Suprapubic skin (tissue), 4 donors: ENCODE results near the gene VWF.

ENCODE experiments used
- POLR2A ChIP-seq, 2 donors: fragments of 450-650 bp; IDR thresholded peaks; one replicate each; pipeline ENCODE4 v1.6.1; 2017; ENCODE audit warnings: antibody characterized with exemption in 2 of 2, mild to moderate bottlenecking in 2 of 2, moderate library complexity in 2 of 2
- POLR2AphosphoS5 ChIP-seq, 3 donors: sonication (generic); formaldehyde crosslinking; IDR thresholded peaks; one replicate each; pipeline ENCODE4 v1.6.1; 2017; ENCODE audit warnings: antibody characterized with exemption in 3 of 3
- TF ChIP-seq, protein P1 (sequence below), 2 donors: fragments of 200-600 bp in 1 of 2; fragments of 450-650 bp in 1 of 2; sonication (generic) in 1 of 2; IDR thresholded peaks; one replicate each; pipeline ENCODE4 v1.5.1; 2016 to 2019; ENCODE audit warnings: antibody characterized with exemption in 2 of 2, mild to moderate bottlenecking in 1 of 2, moderate library complexity in 1 of 2

DNA sequence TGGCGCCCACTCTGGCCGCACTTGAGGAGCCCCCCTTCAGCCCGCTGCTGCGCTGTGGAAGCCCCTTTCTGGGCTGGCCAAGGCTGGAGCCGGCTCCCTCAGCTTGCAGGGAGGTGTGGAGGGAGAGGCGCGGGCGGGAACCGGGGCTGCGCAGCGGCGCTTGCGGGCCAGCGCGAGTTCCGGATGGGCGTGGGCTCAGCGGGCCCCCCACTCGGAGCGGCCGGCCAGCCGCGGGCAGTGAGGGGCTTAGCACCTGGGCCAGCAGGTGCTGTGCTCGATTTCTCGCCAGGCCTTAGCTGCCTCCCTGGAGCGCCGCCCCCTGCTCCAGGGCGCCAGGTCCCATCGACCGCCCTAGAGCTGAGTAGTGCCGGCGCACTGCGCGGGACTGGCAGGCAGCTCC is 8.0 kb upstream of the VWF start:
- no peak for TF ChIP-seq POLR2A (IDR thresholded peaks at IDR 0.05)
- TF ChIP-seq, protein P1, sequence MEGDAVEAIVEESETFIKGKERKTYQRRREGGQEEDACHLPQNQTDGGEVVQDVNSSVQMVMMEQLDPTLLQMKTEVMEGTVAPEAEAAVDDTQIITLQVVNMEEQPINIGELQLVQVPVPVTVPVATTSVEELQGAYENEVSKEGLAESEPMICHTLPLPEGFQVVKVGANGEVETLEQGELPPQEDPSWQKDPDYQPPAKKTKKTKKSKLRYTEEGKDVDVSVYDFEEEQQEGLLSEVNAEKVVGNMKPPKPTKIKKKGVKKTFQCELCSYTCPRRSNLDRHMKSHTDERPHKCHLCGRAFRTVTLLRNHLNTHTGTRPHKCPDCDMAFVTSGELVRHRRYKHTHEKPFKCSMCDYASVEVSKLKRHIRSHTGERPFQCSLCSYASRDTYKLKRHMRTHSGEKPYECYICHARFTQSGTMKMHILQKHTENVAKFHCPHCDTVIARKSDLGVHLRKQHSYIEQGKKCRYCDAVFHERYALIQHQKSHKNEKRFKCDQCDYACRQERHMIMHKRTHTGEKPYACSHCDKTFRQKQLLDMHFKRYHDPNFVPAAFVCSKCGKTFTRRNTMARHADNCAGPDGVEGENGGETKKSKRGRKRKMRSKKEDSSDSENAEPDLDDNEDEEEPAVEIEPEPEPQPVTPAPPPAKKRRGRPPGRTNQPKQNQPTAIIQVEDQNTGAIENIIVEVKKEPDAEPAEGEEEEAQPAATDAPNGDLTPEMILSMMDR (IDR thresholded peaks at IDR 0.05) = no peak
- TF ChIP-seq POLR2AphosphoS5 (IDR thresholded peaks at IDR 0.05) = no peak
